B cell (primary cell): ENCODE measurements around the gene MEOX2. TPM values are rescaled to one million over a fixed set of nuclear protein-coding genes. Genes with fewer than 3 reads are reported as not detected.

ENCODE experiments used
- ATAC-seq: fragments of 200-7000 bp; cut with Tn5 transposase; one replicate; pipeline ENCODE4 v1.10.0; 2021; ENCODE audit warnings: low read depth, mild to moderate bottlenecking, moderate number of reproducible peaks, moderate library complexity
- CTCF ChIA-PET: fragments of 350-600 bp; sonication (Branson Sonifier 250); formaldehyde crosslinking; loops from one replicate; lab custom pipeline; 2021; ENCODE audit warnings: antibody characterized with exemption, inconsistent platforms; lab: Charles Lee
- POLR2A ChIA-PET: fragments of 350-600 bp; sonication (Branson Sonifier 250); formaldehyde crosslinking; loops from one replicate; lab custom pipeline; 2021; ENCODE audit warnings: antibody characterized with exemption; lab: Charles Lee
- DNase-seq: peaks from one replicate; pipeline ENCODE4 v3.0.0; 2013
- H2AFZ ChIP-seq: 2 replicates; pipeline ENCODE4 v1.6.1; 2012; ENCODE audit warnings: mild to moderate bottlenecking, low read depth, low read length; ENCODE audit not compliant: insufficient read depth, poor library complexity, severe bottlenecking
- H3K27ac ChIP-seq, 2 donors: 1 replicate in 1 of 2; 2 replicates in 1 of 2; pipeline ENCODE4 v1.5.1; 2012 to 2013; ENCODE audit warnings: low read length in 2 of 2, mild to moderate bottlenecking in 2 of 2, moderate library complexity in 1 of 2
- H3K27me3 ChIP-seq, 4 experiments: fragments of 200-600 bp in 1 of 4; sonication (generic) in 1 of 4; replicated peaks in 1 of 4; 1 replicate in 2 of 4; 2 replicates in 2 of 4; pipeline versions ENCODE4 v1.6.1 to v1.7.0; 2013 to 2016; ENCODE audit warnings: low read length in 3 of 4, mild to moderate bottlenecking in 2 of 4, mixed read lengths in 1 of 4, moderate library complexity in 1 of 4; ENCODE audit not compliant: insufficient read depth in 4 of 4, control insufficient read depth in 3 of 4; ENCODE audit errors: control extremely low read depth in 1 of 4
- H3K36me3 ChIP-seq, 2 experiments: replicated peaks in 1 of 2; 1 replicate in 1 of 2; 2 replicates in 1 of 2; pipeline versions ENCODE4 v1.6.1 to v1.7.1; 2013; ENCODE audit warnings: low read length in 1 of 2; ENCODE audit not compliant: insufficient read depth in 2 of 2, control insufficient read depth in 1 of 2; ENCODE audit errors: control extremely low read depth in 1 of 2, extremely low read depth in 1 of 2
- H3K4me1 ChIP-seq, 2 donors: fragments of 200-600 bp in 1 of 2; sonication (generic) in 1 of 2; 1 replicate in 1 of 2; 2 replicates in 1 of 2; pipeline versions ENCODE4 v1.5.1 to v1.6.1; 2013 to 2017; ENCODE audit warnings: low read length in 2 of 2; ENCODE audit not compliant: control insufficient read depth in 2 of 2, insufficient read depth in 2 of 2
- H3K4me2 ChIP-seq: replicated peaks from 2 replicates; pipeline ENCODE3; 2012; ENCODE audit warnings: mild to moderate bottlenecking, low read depth, low read length; ENCODE audit not compliant: poor library complexity, severe bottlenecking
- H3K4me3 ChIP-seq, 5 experiments: fragments of 200-600 bp in 1 of 5; sonication (generic) in 1 of 5; 1 replicate in 3 of 5; 2 replicates in 2 of 5; pipeline versions ENCODE4 v1.5.1 to v1.7.0; 2011 to 2016; ENCODE audit warnings: low read length in 4 of 5, mild to moderate bottlenecking in 4 of 5, low read depth in 2 of 5, control low read depth in 1 of 5, moderate library complexity in 1 of 5; ENCODE audit not compliant: insufficient read depth in 1 of 5; ENCODE audit errors: control extremely low read depth in 1 of 5, extremely low read depth in 1 of 5
- H3K79me2 ChIP-seq: fragments of 200-600 bp; sonication (generic); one replicate; pipeline ENCODE4 v1.6.0; 2016; ENCODE audit warnings: low read length; ENCODE audit not compliant: control insufficient read depth, insufficient read depth
- H3K9ac ChIP-seq: fragments of 200-600 bp; sonication (generic); 2 replicates; pipeline ENCODE4 v1.6.1; 2017; ENCODE audit warnings: mild to moderate bottlenecking, low read length, moderate library complexity
- H3K9me3 ChIP-seq, 3 donors: one replicate each; pipeline versions ENCODE4 v1.6.1 to v1.7.1; 2013; ENCODE audit warnings: low read length in 2 of 3; ENCODE audit not compliant: control insufficient read depth in 2 of 3, insufficient read depth in 1 of 3; ENCODE audit errors: control extremely low read depth in 1 of 3
- H4K20me1 ChIP-seq: 2 replicates; pipeline ENCODE4 v1.6.0; 2012; ENCODE audit warnings: mild to moderate bottlenecking, low read length; ENCODE audit not compliant: insufficient read depth, control insufficient read depth, poor library complexity, severe bottlenecking
- H3K27ac Mint-ChIP-seq: one replicate; pipeline ENCODE4 v1.8.0; 2021; ENCODE audit warnings: mixed read lengths
- H3K27me3 Mint-ChIP-seq: one replicate; pipeline ENCODE4 v1.8.0; 2021; ENCODE audit warnings: mixed read lengths
- H3K4me1 Mint-ChIP-seq: one replicate; pipeline ENCODE4 v1.8.0; 2021; ENCODE audit warnings: mixed read lengths
- H3K4me3 Mint-ChIP-seq: one replicate; pipeline ENCODE4 v1.8.0; 2021; ENCODE audit warnings: mixed read lengths
- H3K9me3 Mint-ChIP-seq: one replicate; pipeline ENCODE4 v1.8.0; 2022; ENCODE audit warnings: mixed read lengths; ENCODE audit not compliant: insufficient read depth
- CTCF ChIP-seq: fragments of 200-600 bp; IDR thresholded peaks from one replicate; pipeline ENCODE4 v1.8.0; 2022; ENCODE audit warnings: antibody characterized with exemption, mild to moderate bottlenecking
- EZH2 ChIP-seq: IDR thresholded peaks from 2 replicates; pipeline ENCODE4 v1.6.1; 2012; ENCODE audit warnings: borderline replicate concordance, low read depth, mild to moderate bottlenecking, moderate library complexity, low read length; ENCODE audit not compliant: insufficient read depth, poor library complexity, severe bottlenecking
- WGBS: methylation state at CpG from one replicate; pipeline ENCODE4 v1.1.5; 2013; ENCODE audit warnings: missing lambda C conversion rate; ENCODE audit not compliant: insufficient coverage; 5-methylcytosine and 5-hydroxymethylcytosine counted together
- intact Hi-C: fragments of 100-400 bp; cut with micrococcal nuclease; formaldehyde crosslinking; loops from one replicate; pipeline ENCODE4 v1.10.0; 2022
- polyA plus RNA-seq: library from polyadenylated mRNA; depleted of rRNA; stranded (reverse); fragments of >200 nt; gene quantifications from 2 replicates; pipeline ENCODE4 v1.2.3, GENCODE V29; 2012
- total RNA-seq, 2 donors: library from RNA; stranded (reverse); fragments of 120-200 nt in 1 of 2; gene quantifications; 1 replicate in 1 of 2; 2 replicates in 1 of 2; pipeline versions ENCODE4 v1.2.3 to v1.2.4, GENCODE V29; 2013 to 2022

MEOX2 gene
- total and polyA plus RNA-seq, 2 donors (not counting 1 experiment from before 2014, with no cell fraction given) = not detected

GRCh38 chr7:15651693-15652092, 34.8 kb downstream of the MEOX2 start:
- no peak overlapping the region for H3K4me3 ChIP-seq
- no peak overlapping the region for H3K9ac ChIP-seq
- no peaks in the 10 kb centered on the region for H3K4me1 ChIP-seq
- H3K36me3 ChIP-seq = no peaks in the 10 kb centered on the region
- no peaks in the 10 kb centered on the region for H4K20me1 ChIP-seq
- DNase-seq (no peak), ATAC-seq (no peak)
- H3K4me2 ChIP-seq = no peak overlapping the region
- CTCF ChIA-PET = no interaction called here
- Mint-ChIP-seq H3K4me1 (no peaks in the 10 kb centered on the region), H3K27ac (no peak overlapping the region), H3K9me3 (no peaks in the 10 kb centered on the region), H3K4me3 (no peak overlapping the region), H3K27me3 (no peaks in the 10 kb centered on the region)
- POLR2A ChIA-PET = no interaction called here
- 78% methylated on average over 1 of the region's 1 CpG for WGBS
- no peaks in the 10 kb centered on the region for H3K9me3 ChIP-seq
- no peak overlapping the region for H2AFZ ChIP-seq
- H3K79me2 ChIP-seq = no peaks in the 10 kb centered on the region
- TF ChIP-seq CTCF = no peak
- no peak for TF ChIP-seq EZH2
- no peaks in the 10 kb centered on the region for H3K27me3 ChIP-seq
- intact Hi-C loops = no loop called here
- no peak overlapping the region for H3K27ac ChIP-seq

GRCh38 chr7:15650787-15651186, 35.7 kb downstream of the MEOX2 start:
- Histone ChIP-seq H4K20me1 (no peaks in the 10 kb centered on the region), H3K4me1 (no peaks in the 10 kb centered on the region), H3K27ac (no peak overlapping the region), H3K4me3 (no peak overlapping the region), H3K9me3 (no peaks in the 10 kb centered on the region), H3K36me3 (no peaks in the 10 kb centered on the region), H3K4me2 (no peak overlapping the region), H3K27me3 (no peaks in the 10 kb centered on the region), H2AFZ (no peak overlapping the region), H3K9ac (no peak overlapping the region), H3K79me2 (no peaks in the 10 kb centered on the region)
- Mint-ChIP-seq H3K4me1 (no peaks in the 10 kb centered on the region), H3K27ac (no peak overlapping the region), H3K9me3 (no peaks in the 10 kb centered on the region), H3K4me3 (no peak overlapping the region), H3K27me3 (no peaks in the 10 kb centered on the region)
- TF ChIP-seq EZH2 = no peak
- no peak for TF ChIP-seq CTCF
- DNase-seq (no peak), ATAC-seq (no peak)
- CTCF ChIA-PET = no interaction called here
- intact Hi-C loops = no loop called here
- WGBS = 93% methylated on average over 3 of the region's 4 CpGs
- POLR2A ChIA-PET = no interaction called here
